GM21786 (cell line): Measurements from ENCODE around the gene PRSS16.
"Not testable (repeated sequence)": the region's sequence is repeated elsewhere in the genome, so short reads cannot be mapped to it uniquely, and the experiment has no call there.

Source experiments
- ATAC-seq: cut with Tn5 transposase; IDR thresholded peaks from one replicate; pipeline ENCODE4 v1.9.1; 2021; ENCODE audit not compliant: unreplicated experiment

The PRSS16 gene

GRCh38 chr6:27247133-27247836, at the start of gene PRSS16:
TSS of gene PRSS16 (plus strand) at chr6:27247701. CDS start at chr6:27247738, 37 bp downstream.
- ATAC-seq, result no peak

GRCh38 chr6:27205375-27206278, 41.9 kb upstream of the PRSS16 start:
- ATAC-seq, result no peak

GRCh38 chr6:27206806-27207205, 40.7 kb upstream of the PRSS16 start:
- ATAC-seq, result no peak

- no peak for ATAC-seq
These were observed 39.5 kb upstream of the PRSS16 start for GRCh38 chr6:27208042-27208441.

- ATAC-seq, result no peak
These were observed 38.3 kb upstream of the PRSS16 start for GRCh38 chr6:27209196-27209595.

GRCh38 chr6:27209659-27210269, 37.7 kb upstream of the PRSS16 start:
- no peak for ATAC-seq

GRCh38 chr6:27213091-27213517, 34.4 kb upstream of the PRSS16 start:
- not testable (repeated sequence) for ATAC-seq

GRCh38 chr6:27213544-27214125, 33.9 kb upstream of the PRSS16 start:
- ATAC-seq, result no peak

- no peak for ATAC-seq
These were observed 33.3 kb upstream of the PRSS16 start for GRCh38 chr6:27214126-27214601.

- no peak for ATAC-seq
These were observed 30.6 kb upstream of the PRSS16 start for GRCh38 chr6:27216874-27217273.

- not testable (repeated sequence) for ATAC-seq
These were observed 24.5 kb upstream of the PRSS16 start for GRCh38 chr6:27222971-27223370.

GRCh38 chr6:27224729-27225128, 22.8 kb upstream of the PRSS16 start:
- ATAC-seq, result no peak

- no peak for ATAC-seq
These were observed 18.5 kb upstream of the PRSS16 start for GRCh38 chr6:27228963-27229477.

GRCh38 chr6:27230758-27231111, 16.8 kb upstream of the PRSS16 start:
- no peak for ATAC-seq

GRCh38 chr6:27234576-27234975, 12.9 kb upstream of the PRSS16 start:
- ATAC-seq, result no peak

GRCh38 chr6:27237089-27237803, 10.3 kb upstream of the PRSS16 start:
- ATAC-seq, result no peak

GRCh38 chr6:27238010-27238983, 9.2 kb upstream of the PRSS16 start:
- ATAC-seq, result no peak

- no peak for ATAC-seq
These were observed 8.2 kb upstream of the PRSS16 start for GRCh38 chr6:27239258-27239657.

GRCh38 chr6:27241443-27241842, 6.1 kb upstream of the PRSS16 start:
- no peak for ATAC-seq
